Panc1 (cell line): ENCODE measurements around the gene AQP1.

Experiments used
- POLR2AphosphoS5 ChIP-seq: IDR thresholded peaks from 2 replicates; pipeline ENCODE4 v1.6.1; 2012; ENCODE audit warnings: mild to moderate bottlenecking, low read depth, low read length, moderate library complexity
- SIN3A ChIP-seq: IDR thresholded peaks from 2 replicates; pipeline ENCODE4 v1.6.1; 2012; ENCODE audit warnings: low read depth, mild to moderate bottlenecking, low read length, moderate library complexity, borderline replicate concordance; ENCODE audit not compliant: insufficient read depth
- TCF7L2 ChIP-seq: IDR thresholded peaks from 2 replicates; pipeline ENCODE4 v1.6.1; 2011; ENCODE audit warnings: mild to moderate bottlenecking, low read depth, low read length, inconsistent platforms
- TF ChIP-seq, protein P1 (sequence below): fragments of 450-650 bp; IDR thresholded peaks from 2 replicates; pipeline ENCODE4 v1.5.1; 2017; ENCODE audit warnings: mild to moderate bottlenecking
- TF ChIP-seq, protein P2 (sequence below), 2 experiments: IDR thresholded peaks; 2 replicates each; pipeline ENCODE4 v1.6.1; 2011 to 2012; ENCODE audit warnings: low read depth in 2 of 2, control low read depth in 1 of 2, low read length in 1 of 2, mild to moderate bottlenecking in 1 of 2, moderate library complexity in 1 of 2; ENCODE audit not compliant: insufficient read depth in 1 of 2

DNA sequence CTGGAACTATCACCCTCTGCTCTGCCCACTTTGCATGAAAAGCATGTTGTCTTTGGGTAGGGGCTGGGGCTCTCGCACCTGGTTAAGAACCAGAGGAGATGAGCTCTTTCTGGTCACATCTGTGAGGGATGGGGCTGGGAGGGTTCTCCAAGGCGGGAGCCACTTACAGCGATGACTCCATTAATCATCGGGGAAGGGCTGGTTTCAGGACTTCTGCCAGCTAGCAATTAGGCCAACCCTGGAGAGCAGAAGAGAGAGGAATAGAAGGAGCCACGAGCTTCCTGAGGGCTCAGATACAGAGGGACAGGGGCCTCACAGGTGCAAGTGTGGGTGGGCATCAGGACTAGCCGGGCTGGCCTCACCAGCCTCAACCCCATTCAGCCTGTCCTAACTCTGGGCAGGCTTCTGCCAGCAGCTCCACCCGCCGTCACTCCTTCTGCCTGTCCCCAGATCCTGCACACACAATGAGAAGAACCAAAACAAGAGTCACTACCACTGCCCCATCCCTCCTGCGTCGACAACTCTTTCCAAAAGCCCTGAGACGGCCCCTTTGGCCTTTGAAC, 8.4 kb downstream of the AQP1 start:
- TF ChIP-seq, protein P1, sequence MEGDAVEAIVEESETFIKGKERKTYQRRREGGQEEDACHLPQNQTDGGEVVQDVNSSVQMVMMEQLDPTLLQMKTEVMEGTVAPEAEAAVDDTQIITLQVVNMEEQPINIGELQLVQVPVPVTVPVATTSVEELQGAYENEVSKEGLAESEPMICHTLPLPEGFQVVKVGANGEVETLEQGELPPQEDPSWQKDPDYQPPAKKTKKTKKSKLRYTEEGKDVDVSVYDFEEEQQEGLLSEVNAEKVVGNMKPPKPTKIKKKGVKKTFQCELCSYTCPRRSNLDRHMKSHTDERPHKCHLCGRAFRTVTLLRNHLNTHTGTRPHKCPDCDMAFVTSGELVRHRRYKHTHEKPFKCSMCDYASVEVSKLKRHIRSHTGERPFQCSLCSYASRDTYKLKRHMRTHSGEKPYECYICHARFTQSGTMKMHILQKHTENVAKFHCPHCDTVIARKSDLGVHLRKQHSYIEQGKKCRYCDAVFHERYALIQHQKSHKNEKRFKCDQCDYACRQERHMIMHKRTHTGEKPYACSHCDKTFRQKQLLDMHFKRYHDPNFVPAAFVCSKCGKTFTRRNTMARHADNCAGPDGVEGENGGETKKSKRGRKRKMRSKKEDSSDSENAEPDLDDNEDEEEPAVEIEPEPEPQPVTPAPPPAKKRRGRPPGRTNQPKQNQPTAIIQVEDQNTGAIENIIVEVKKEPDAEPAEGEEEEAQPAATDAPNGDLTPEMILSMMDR, result no peak
- no peak for TF ChIP-seq POLR2AphosphoS5
- TF ChIP-seq, protein P2, sequence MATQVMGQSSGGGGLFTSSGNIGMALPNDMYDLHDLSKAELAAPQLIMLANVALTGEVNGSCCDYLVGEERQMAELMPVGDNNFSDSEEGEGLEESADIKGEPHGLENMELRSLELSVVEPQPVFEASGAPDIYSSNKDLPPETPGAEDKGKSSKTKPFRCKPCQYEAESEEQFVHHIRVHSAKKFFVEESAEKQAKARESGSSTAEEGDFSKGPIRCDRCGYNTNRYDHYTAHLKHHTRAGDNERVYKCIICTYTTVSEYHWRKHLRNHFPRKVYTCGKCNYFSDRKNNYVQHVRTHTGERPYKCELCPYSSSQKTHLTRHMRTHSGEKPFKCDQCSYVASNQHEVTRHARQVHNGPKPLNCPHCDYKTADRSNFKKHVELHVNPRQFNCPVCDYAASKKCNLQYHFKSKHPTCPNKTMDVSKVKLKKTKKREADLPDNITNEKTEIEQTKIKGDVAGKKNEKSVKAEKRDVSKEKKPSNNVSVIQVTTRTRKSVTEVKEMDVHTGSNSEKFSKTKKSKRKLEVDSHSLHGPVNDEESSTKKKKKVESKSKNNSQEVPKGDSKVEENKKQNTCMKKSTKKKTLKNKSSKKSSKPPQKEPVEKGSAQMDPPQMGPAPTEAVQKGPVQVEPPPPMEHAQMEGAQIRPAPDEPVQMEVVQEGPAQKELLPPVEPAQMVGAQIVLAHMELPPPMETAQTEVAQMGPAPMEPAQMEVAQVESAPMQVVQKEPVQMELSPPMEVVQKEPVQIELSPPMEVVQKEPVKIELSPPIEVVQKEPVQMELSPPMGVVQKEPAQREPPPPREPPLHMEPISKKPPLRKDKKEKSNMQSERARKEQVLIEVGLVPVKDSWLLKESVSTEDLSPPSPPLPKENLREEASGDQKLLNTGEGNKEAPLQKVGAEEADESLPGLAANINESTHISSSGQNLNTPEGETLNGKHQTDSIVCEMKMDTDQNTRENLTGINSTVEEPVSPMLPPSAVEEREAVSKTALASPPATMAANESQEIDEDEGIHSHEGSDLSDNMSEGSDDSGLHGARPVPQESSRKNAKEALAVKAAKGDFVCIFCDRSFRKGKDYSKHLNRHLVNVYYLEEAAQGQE (IDR thresholded peaks at IDR 0.05; ENCODE audit: insufficient read depth in 1 of 2, low read depth in 2 of 2, low read length in 1 of 2), result no peak
- no peak for TF ChIP-seq TCF7L2
- no peak for TF ChIP-seq SIN3A
